GM12878 (cell line): ENCODE measurements around the gene GABRB2. TPM values are rescaled to one million over a fixed set of nuclear protein-coding genes. Genes with fewer than 3 reads are reported as not detected.

Source experiments
- ATAC-seq: fragments of 200-7000 bp; cut with Tn5 transposase; 3 replicates; pipeline ENCODE4 v1.9.1; 2020; ENCODE audit warnings: mild to moderate bottlenecking, moderate library complexity
- BruUV-seq: library from RNA; stranded (reverse); fragments of 400-500 nt; replicated peaks from 2 replicates; lab custom pipeline; 2021; lab: Mats Ljungman, UMichigan
- CTCF ChIA-PET: fragments of 300-600 bp; sonication (Branson Sonifier 250); formaldehyde crosslinking; extraction: SDS; loops from one replicate; lab custom pipeline; 2021; ENCODE audit warnings: inconsistent platforms; lab: Yijun Ruan, JAX
- POLR2A ChIA-PET: fragments of 350-600 bp; formaldehyde crosslinking; extraction: SDS; loops from one replicate; lab custom pipeline; 2021; ENCODE audit warnings: inconsistent platforms; lab: Charles Lee
- RAD21 ChIA-PET: fragments of 300-600 bp; sonication (Branson Sonifier 250); formaldehyde crosslinking; loops from one replicate; lab custom pipeline; 2023; ENCODE audit warnings: antibody characterized with exemption; ENCODE audit not compliant: unreplicated experiment; lab: Charles Lee
- SMC1A ChIA-PET: fragments of 300-600 bp; sonication (Branson Sonifier 250); formaldehyde crosslinking; loops from one replicate; lab custom pipeline; 2023; ENCODE audit not compliant: unreplicated experiment, uncharacterized antibody; lab: Charles Lee
- DNase-seq: peaks from one replicate; pipeline ENCODE4 v3.0.0-alpha.2; 2011; ENCODE audit warnings: low read depth, low spot score
- FAIRE-seq: peaks from 3 replicates; lab custom pipeline; 2011; peaks lifted over from hg19 to GRCh38; lab: Jason Lieb, UNC
- H2AFZ ChIP-seq: 2 replicates; pipeline ENCODE4 v1.6.0; 2011; ENCODE audit warnings: low read depth, low read length, control low read depth; ENCODE audit not compliant: control insufficient read depth
- H3K27ac ChIP-seq: 2 replicates; pipeline ENCODE4 v1.5.1; 2011; ENCODE audit warnings: control low read depth; ENCODE audit not compliant: control insufficient read depth, insufficient read depth
- H3K27me3 ChIP-seq, 2 experiments: replicated peaks in 1 of 2; 2 replicates each; pipeline versions ENCODE4 v1.6.0 to v1.6.1; 2011; ENCODE audit warnings: low read length in 1 of 2; ENCODE audit not compliant: control insufficient read depth in 2 of 2, insufficient read depth in 2 of 2
- H3K36me3 ChIP-seq, 2 experiments: 2 replicates each; pipeline ENCODE4 v1.5.1; 2011; ENCODE audit warnings: low read length in 1 of 2; ENCODE audit not compliant: control insufficient read depth in 2 of 2, insufficient read depth in 2 of 2
- H3K4me1 ChIP-seq: 2 replicates; pipeline ENCODE4 v1.6.1; 2011; ENCODE audit warnings: mild to moderate bottlenecking, low read length, moderate library complexity, mixed read lengths; ENCODE audit not compliant: control insufficient read depth, insufficient read depth
- H3K4me2 ChIP-seq: 2 replicates; pipeline ENCODE4 v1.6.0; 2011; ENCODE audit warnings: control low read depth; ENCODE audit not compliant: control insufficient read depth, insufficient read depth
- H3K4me3 ChIP-seq: fragments of 200-600 bp; sonication (generic); 2 replicates; pipeline ENCODE4 v1.5.1; 2016
- H3K79me2 ChIP-seq: 2 replicates; pipeline ENCODE4 v1.6.0; 2011; ENCODE audit warnings: low read length; ENCODE audit not compliant: control insufficient read depth, insufficient read depth
- H3K9ac ChIP-seq: 2 replicates; pipeline ENCODE4 v1.8.0; 2011; ENCODE audit warnings: low read length, control low read depth, mixed read lengths; ENCODE audit not compliant: control insufficient read depth, insufficient read depth
- H3K9me3 ChIP-seq: replicated peaks from 3 replicates; pipeline ENCODE4 v1.5.1; 2011; ENCODE audit warnings: mild to moderate bottlenecking, low read length; ENCODE audit not compliant: control insufficient read depth, insufficient read depth
- H4K20me1 ChIP-seq: 2 replicates; pipeline ENCODE4 v1.6.0; 2011; ENCODE audit not compliant: control insufficient read depth, insufficient read depth
- ATF2 ChIP-seq: IDR thresholded peaks from 2 replicates; pipeline ENCODE4 v1.6.1; 2012; ENCODE audit warnings: low read length, inconsistent platforms
- ATF3 ChIP-seq: IDR thresholded peaks from 2 replicates; pipeline ENCODE4 v1.6.1; 2011; ENCODE audit warnings: low read depth, mild to moderate bottlenecking, low read length, moderate library complexity, borderline replicate concordance; ENCODE audit errors: extremely low read depth
- KLF5 ChIP-seq: fragments of 450-650 bp; IDR thresholded peaks from 2 replicates; pipeline ENCODE4 v1.6.1; 2014; ENCODE audit warnings: mild to moderate bottlenecking; ENCODE audit not compliant: partially characterized antibody
- MEF2B ChIP-seq: fragments of 450-650 bp; IDR thresholded peaks from 2 replicates; pipeline ENCODE4 v1.6.1; 2018; ENCODE audit warnings: mild to moderate bottlenecking, moderate library complexity; ENCODE audit not compliant: partially characterized antibody, poor library complexity, severe bottlenecking
- SKIL ChIP-seq: fragments of 450-650 bp; IDR thresholded peaks from 2 replicates; pipeline ENCODE4 v1.6.1; 2017; ENCODE audit warnings: mild to moderate bottlenecking, low read depth, inconsistent platforms; ENCODE audit not compliant: poor library complexity, severe bottlenecking
- SMC3 ChIP-seq: IDR thresholded peaks from 2 replicates; pipeline ENCODE4 v1.6.1; 2011; ENCODE audit warnings: low read length, improper control_type of control experiment, borderline replicate concordance
- SUPT20H ChIP-seq: IDR thresholded peaks from 2 replicates; pipeline ENCODE4 v1.6.1; 2011; ENCODE audit warnings: low read depth, mild to moderate bottlenecking, low read length, moderate library complexity, borderline replicate concordance; ENCODE audit not compliant: control insufficient read depth
- TAF1 ChIP-seq: IDR thresholded peaks from 2 replicates; pipeline ENCODE4 v1.6.1; 2011; ENCODE audit warnings: mild to moderate bottlenecking, low read depth, low read length, borderline replicate concordance
- TCF12 ChIP-seq: IDR thresholded peaks from 2 replicates; pipeline ENCODE4 v1.6.1; 2011; ENCODE audit warnings: low read depth, mild to moderate bottlenecking, low read length
- WRNIP1 ChIP-seq: IDR thresholded peaks from 2 replicates; pipeline ENCODE4 v1.6.1; 2011; ENCODE audit warnings: low read depth, low read length, improper control_type of control experiment, borderline replicate concordance
- YBX1 ChIP-seq: fragments of 450-650 bp; IDR thresholded peaks from 2 replicates; pipeline ENCODE4 v1.6.1; 2016; ENCODE audit warnings: antibody characterized with exemption
- ZNF687 ChIP-seq: fragments of 450-650 bp; IDR thresholded peaks from 2 replicates; pipeline ENCODE4 v1.6.1; 2017; ENCODE audit warnings: mild to moderate bottlenecking, moderate library complexity
- ZZZ3 ChIP-seq: IDR thresholded peaks from 2 replicates; pipeline ENCODE4 v1.6.1; 2011; ENCODE audit warnings: low read depth; ENCODE audit not compliant: control insufficient read depth, insufficient read length
- WGBS: methylation state at CpG from one replicate; pipeline ENCODE4 v1.1.6; 2016; ENCODE audit warnings: low lambda C conversion rate; ENCODE audit not compliant: insufficient replicate concordance, insufficient coverage; ENCODE audit errors: missing lambda C conversion rate; 5-methylcytosine and 5-hydroxymethylcytosine counted together
- in situ Hi-C: fragments of 300-500 bp; cut with MboI; formaldehyde crosslinking; loops from 9 replicates; pipeline ENCODE4 v1.14.3; 2018; ENCODE audit warnings: mixed read lengths
- intact Hi-C: fragments of 100-400 bp; cut with micrococcal nuclease; formaldehyde crosslinking; loops from one replicate; pipeline ENCODE4 v1.14.2; 2022; ENCODE audit not compliant: unreplicated experiment
- polyA plus RNA-seq, 11 experiments: library from polyadenylated mRNA; depleted of rRNA in 4 of 11; unstranded in 6 of 11; stranded (reverse) in 5 of 11; fragments of >200 nt; fragmentation: Nextera tagmentation in 4 of 11; fragmentation: Illumina TruSeq in 1 of 11; extraction: Ambion mirVana in 4 of 11; extraction: Trizol in 1 of 11; gene quantifications; 1 replicate in 1 of 11; 2 replicates in 10 of 11; pipeline versions ENCODE4 v1.2.1 to v1.2.3, GENCODE V29; 2011 to 2016; ENCODE audit warnings: inconsistent platforms in 2 of 11, missing spikeins in 2 of 11, low read depth in 1 of 11
- total RNA-seq, 4 experiments: library from RNA; depleted of rRNA in 3 of 4; stranded (reverse); fragments of >200 nt in 3 of 4; fragmentation: Illumina TruSeq in 1 of 4; extraction: Trizol in 1 of 4; gene quantifications; 2 replicates each; pipeline versions ENCODE4 v1.2.1 to v1.2.3, GENCODE V29; 2013 to 2021

The GABRB2 gene
- total and polyA plus RNA-seq, 10 of the 15 experiments (the other 5 are each of a cell fraction or from before 2014, with no cell fraction given) = 0.12 to 0.85 (median 0.43) TPM

GRCh38 chr5:161271816-161272215, 274.7 kb downstream of the GABRB2 start:
- Histone ChIP-seq H3K9me3 (no peaks in the 10 kb centered on the region), H3K9ac (no peak overlapping the region), H3K4me3 (no peak overlapping the region), H3K27ac (no peak overlapping the region), H3K4me2 (no peak overlapping the region), H3K36me3 (no peaks in the 10 kb centered on the region), H3K4me1 (no peaks in the 10 kb centered on the region), H3K79me2 (no peaks in the 10 kb centered on the region), H3K27me3 (no peaks in the 10 kb centered on the region), H2AFZ (no peak overlapping the region), H4K20me1 (no peaks in the 10 kb centered on the region)
- ATAC-seq = no peak
- POLR2A ChIA-PET = no interaction called here
- TF ChIP-seq ATF2 (no peak), KLF5 (no peak), TCF12 (no peak), SUPT20H (no peak), MEF2B (no peak), TAF1 (no peak), ZNF687 (no peak), SKIL (no peak), SMC3 (no peak), WRNIP1 (no peak), ATF3 (no peak), YBX1 (no peak), ZZZ3 (no peak)
- CTCF ChIA-PET = no interaction called here
- DNase-seq = no peak
- no peak for FAIRE-seq
- in situ Hi-C loops = no loop called here
- RAD21 ChIA-PET = no interaction called here
- BruUV-seq = no TSS peak
- WGBS = 53% methylated on average over 1 of the region's 1 CpG
- intact Hi-C loops = no loop called here
- SMC1A ChIA-PET = no interaction called here
